ES-I3 (cell line): ENCODE data around the gene CLTRN.
"Not testable (repeated sequence)": the region's sequence is repeated elsewhere in the genome, so short reads cannot be mapped to it uniquely, and the experiment has no call there.

Source experiments
- H3K36me3 ChIP-seq: 2 replicates; pipeline ENCODE4 v1.6.1; 2013; ENCODE audit warnings: mild to moderate bottlenecking, low read length, control low read depth, moderate library complexity; ENCODE audit not compliant: insufficient read depth
- H3K4me1 ChIP-seq: 2 replicates; pipeline ENCODE4 v1.6.1; 2013; ENCODE audit warnings: mild to moderate bottlenecking, control low read depth, low read length; ENCODE audit not compliant: insufficient read depth
- H3K9ac ChIP-seq: 2 replicates; pipeline ENCODE4 v1.6.1; 2013; ENCODE audit warnings: low read depth, mild to moderate bottlenecking, low read length, moderate library complexity
- H3K9me3 ChIP-seq: 2 replicates; pipeline ENCODE4 v1.6.1; 2013; ENCODE audit warnings: mild to moderate bottlenecking, low read length, moderate library complexity; ENCODE audit not compliant: control insufficient read depth, insufficient read depth

CLTRN gene

DNA sequence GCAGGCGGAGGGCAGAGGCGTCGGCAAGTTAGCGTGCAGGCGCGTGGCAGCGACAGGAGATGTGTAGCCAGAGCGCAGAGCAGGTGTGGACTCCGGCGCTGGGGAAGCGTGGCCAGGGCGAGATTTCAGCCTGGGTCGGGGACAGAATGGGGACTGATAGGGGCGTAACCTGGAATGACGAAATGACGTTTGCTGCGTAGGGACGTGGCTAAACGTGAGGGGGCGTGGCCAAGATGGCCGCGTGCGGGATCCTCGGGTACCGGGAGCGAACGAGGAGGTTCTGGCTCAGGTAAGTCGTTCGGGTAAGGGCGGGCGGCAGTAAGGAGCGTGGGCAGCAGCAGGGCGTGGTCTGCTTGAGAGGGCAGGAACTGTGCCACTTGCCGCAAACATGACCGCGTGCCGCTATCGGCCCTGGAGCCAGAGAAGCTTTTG, 10.9 kb upstream of the CLTRN start:
- Histone ChIP-seq H3K9ac (peak overlapping the region; percentile 94), H3K9me3 (no peaks in the 10 kb centered on the region), H3K4me1 (peaks cover 6% of the 10 kb centered on the region; the same call in 1 of the 2 replicates), H3K36me3 (peaks cover 3% of the 10 kb centered on the region; the same call in 1 of the 2 replicates)

DNA sequence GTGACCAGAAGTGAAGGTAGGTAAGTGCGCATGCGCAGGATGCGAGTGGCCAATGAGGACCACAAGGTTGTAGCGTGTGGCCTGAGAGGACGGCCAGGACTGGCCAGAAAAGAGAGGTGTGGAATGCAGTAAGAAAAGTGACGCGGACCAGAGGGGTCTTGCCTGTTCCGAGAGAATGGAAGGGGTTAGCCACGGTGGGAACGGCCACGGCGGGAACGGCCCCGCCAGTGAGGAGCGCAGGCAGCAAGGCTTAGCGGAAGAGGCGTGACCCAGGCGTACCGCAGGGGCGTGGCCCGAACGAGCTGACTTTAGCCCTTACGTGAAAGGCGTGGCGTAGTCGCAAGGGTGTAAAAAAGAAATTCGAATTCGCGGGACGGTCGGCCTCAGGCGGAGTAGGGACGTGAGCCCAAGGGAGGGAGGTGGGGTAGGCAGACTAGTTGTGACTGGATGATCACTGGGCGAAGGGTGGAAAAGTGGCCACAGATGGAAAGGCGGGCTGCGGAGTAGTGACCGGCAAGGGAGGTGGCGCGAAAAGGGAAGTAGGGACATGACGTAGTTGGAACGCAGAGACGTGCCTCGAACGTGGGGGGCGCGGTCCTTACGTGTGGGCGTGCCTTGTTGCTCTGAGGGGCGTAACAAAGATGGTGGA, 10.4 kb upstream of the CLTRN start:
- peaks cover 6% of the 10 kb centered on the region; the same call in 1 of the 2 replicates for H3K4me1 ChIP-seq

DNA sequence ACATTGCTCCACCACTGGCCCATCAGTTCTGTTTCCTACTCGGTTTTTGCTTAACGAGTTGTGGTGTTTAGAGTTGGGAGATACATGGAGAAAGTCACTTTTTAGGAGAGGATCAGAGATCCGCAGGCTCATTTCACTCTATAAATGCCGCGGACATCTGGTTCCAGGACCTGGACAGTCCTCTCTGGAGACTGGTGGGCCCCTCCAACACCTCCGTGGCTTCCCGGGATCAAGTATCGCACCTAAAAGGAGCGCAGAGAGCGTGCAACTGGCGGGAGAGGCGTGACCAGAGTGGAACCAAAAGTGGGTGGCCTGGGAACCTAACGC, 9.9 kb upstream of the CLTRN start:
- no peaks in the 10 kb centered on the region for H3K9me3 ChIP-seq
- peaks cover 3% of the 10 kb centered on the region; the same call in 1 of the 2 replicates for H3K36me3 ChIP-seq
- H3K4me1 ChIP-seq, result peaks cover 6% of the 10 kb centered on the region; the same call in 1 of the 2 replicates
- H3K9ac ChIP-seq, result peak overlapping the region; percentile 94

More for the DNA sequence above, 10.4 kb upstream of the CLTRN start:
- H3K36me3 ChIP-seq, result peaks cover 3% of the 10 kb centered on the region; the same call in 1 of the 2 replicates
- no peaks in the 10 kb centered on the region for H3K9me3 ChIP-seq
- H3K9ac ChIP-seq, result peak overlapping the region; percentile 94

DNA sequence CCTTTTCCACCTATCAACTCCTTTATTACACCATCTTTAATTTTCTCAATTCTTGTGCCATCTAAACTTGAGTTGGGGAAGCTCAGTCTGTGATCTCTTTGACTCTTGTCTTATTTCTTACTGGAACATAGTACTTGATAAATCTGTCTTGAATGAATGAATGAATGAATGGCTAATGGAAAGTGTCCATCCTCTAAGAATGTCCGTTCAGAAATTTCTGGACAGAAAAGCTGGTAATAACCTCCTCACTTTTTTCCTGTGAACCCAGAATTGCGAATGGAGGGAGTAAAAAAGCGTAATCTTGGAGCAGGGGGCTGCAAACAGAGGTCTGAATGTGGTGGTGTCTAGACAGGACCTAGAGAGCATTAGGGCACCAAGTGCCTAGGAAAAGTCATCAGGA, 9.4 kb upstream of the CLTRN start:
- H3K9ac ChIP-seq, result peak overlapping the region; percentile 94
- peaks cover 6% of the 10 kb centered on the region; the same call in 1 of the 2 replicates for H3K4me1 ChIP-seq
- H3K36me3 ChIP-seq, result peaks cover under 1% of the 10 kb centered on the region; the same call in 1 of the 2 replicates
- no peaks in the 10 kb centered on the region for H3K9me3 ChIP-seq

DNA sequence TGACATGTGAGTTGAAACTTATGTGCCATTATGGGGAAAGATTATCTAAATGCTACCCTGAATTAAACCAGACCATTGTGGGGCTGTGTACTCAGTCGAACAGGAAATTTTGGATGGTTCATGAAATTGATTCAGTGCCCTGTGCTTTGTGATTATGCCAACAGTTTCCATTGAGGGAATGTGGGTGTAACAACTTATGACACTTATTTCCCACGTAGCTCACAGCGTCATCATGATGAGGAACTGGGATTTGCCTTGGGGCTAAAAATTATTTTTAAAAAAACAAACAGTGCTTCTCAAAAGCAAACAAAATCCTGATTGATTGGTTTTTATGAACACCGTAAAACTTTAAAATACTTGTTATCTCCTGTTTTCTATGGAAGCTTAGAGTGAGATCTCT, 8.3 kb upstream of the CLTRN start:
- H3K9me3 ChIP-seq, result no peaks in the 10 kb centered on the region
- H3K4me1 ChIP-seq, result peaks cover 6% of the 10 kb centered on the region; the same call in 1 of the 2 replicates
- no peak overlapping the region for H3K9ac ChIP-seq
- H3K36me3 ChIP-seq, result no peaks in the 10 kb centered on the region

DNA sequence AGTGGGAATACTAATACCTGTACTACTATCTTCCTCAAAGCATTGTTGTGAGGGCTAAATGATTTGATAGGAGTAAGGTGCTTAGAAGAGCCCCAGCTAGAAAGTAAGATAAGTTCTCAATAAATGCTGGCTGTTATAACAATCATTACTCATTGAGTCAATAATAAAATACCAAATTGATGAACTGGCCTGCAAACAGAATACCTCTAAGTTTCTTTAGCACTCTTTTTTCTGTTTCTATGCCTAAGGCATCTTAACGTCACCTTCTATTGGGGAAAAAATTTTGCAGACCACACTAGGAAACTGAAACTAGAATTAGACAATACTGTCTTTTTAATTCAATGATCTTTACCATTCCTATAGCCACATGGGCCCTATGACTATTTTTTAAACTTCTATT, 1.2 kb downstream of the CLTRN start:
- no peaks in the 10 kb centered on the region for H3K9me3 ChIP-seq
- H3K9ac ChIP-seq, result no peak overlapping the region
- peaks cover 13% of the 10 kb centered on the region for H3K4me1 ChIP-seq
- no peaks in the 10 kb centered on the region for H3K36me3 ChIP-seq

GRCh38 chrX:15654804-15655203, 9.8 kb downstream of the CLTRN start:
- not testable (repeated sequence) for H3K36me3 ChIP-seq, H3K9ac ChIP-seq, H3K9me3 ChIP-seq, H3K4me1 ChIP-seq

- H3K36me3 ChIP-seq, result no peaks in the 10 kb centered on the region
- no peak overlapping the region for H3K9ac ChIP-seq
- H3K4me1 ChIP-seq, result no peaks in the 10 kb centered on the region
- H3K9me3 ChIP-seq, result no peaks in the 10 kb centered on the region
Measured at GRCh38 chrX:15653961-15654360, 10.6 kb downstream of the CLTRN start.

- H3K9ac ChIP-seq, H3K36me3 ChIP-seq, H3K4me1 ChIP-seq, H3K9me3 ChIP-seq: not testable (repeated sequence)
Measured at GRCh38 chrX:15647510-15647909, 17.1 kb downstream of the CLTRN start.

- Histone ChIP-seq H3K4me1 (peaks cover 8% of the 10 kb centered on the region; the same call in 1 of the 2 replicates), H3K36me3 (no peaks in the 10 kb centered on the region), H3K9me3 (no peaks in the 10 kb centered on the region), H3K9ac (no peak overlapping the region)
Measured at GRCh38 chrX:15646543-15646942, 18.1 kb downstream of the CLTRN start.

GRCh38 chrX:15646031-15646430, 18.6 kb downstream of the CLTRN start:
- Histone ChIP-seq H3K9ac (no peak overlapping the region), H3K36me3 (no peaks in the 10 kb centered on the region), H3K4me1 (peaks cover 8% of the 10 kb centered on the region; the same call in 1 of the 2 replicates), H3K9me3 (no peaks in the 10 kb centered on the region)

GRCh38 chrX:15645266-15645665, 19.3 kb downstream of the CLTRN start:
- no peaks in the 10 kb centered on the region for H3K9me3 ChIP-seq
- peaks cover 8% of the 10 kb centered on the region; the same call in 1 of the 2 replicates for H3K4me1 ChIP-seq
- no peaks in the 10 kb centered on the region for H3K36me3 ChIP-seq
- no peak overlapping the region for H3K9ac ChIP-seq

DNA sequence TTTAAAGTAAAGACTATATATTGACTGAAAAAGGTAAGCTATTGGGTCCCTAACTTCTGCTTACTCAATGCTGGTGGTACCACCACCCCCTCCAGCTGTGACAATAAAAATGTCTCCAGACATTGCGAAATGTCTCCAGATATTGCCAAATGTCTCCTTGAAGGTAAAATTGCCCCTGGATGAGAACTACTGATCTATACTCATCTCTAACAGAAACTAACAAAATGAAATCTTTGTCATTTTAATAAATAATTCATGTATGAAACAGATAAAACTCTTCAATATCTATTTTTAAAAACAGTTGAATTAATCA, 20.1 kb downstream of the CLTRN start:
- Histone ChIP-seq H3K9me3 (no peaks in the 10 kb centered on the region), H3K9ac (no peak overlapping the region), H3K36me3 (no peaks in the 10 kb centered on the region), H3K4me1 (peaks cover 8% of the 10 kb centered on the region; the same call in 1 of the 2 replicates)

DNA sequence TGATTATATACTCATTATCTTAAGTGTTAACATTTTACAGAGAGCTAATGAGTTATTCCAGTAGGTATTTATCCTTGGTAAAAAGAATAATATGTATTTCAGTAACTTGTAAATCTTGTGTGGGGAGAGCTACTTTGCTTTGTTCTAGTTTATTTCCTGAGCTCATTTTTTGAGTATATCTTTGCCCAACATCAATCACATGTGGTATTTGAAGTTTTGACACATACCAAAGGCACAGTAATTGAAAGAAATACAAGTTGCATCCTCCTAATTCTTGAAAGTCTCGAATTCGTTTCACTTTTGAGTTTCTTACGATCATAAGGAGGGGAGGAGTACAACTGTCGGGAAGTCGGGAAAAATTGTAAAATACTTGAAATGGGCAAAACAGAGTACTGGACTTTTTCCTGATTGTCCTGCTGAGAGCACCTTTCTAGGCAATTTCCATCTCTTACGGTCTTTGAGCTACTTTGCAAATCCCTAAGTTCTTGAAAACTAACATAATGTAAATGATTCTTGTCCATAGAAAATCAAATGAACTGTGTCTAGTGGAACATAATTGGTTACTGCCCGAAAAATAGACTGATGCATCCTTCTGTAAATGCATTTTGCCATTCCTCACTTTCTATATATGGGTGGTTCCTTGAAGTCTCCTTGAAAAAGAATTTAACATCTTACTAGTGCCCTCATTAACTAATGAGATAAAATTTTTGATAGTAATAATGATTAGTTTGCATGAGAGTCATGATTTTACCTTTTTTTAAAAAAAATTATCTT, 20.6 kb downstream of the CLTRN start:
- peaks cover 8% of the 10 kb centered on the region; the same call in 1 of the 2 replicates for H3K4me1 ChIP-seq
- H3K9me3 ChIP-seq, result no peaks in the 10 kb centered on the region
- no peak overlapping the region for H3K9ac ChIP-seq
- no peaks in the 10 kb centered on the region for H3K36me3 ChIP-seq

- Histone ChIP-seq H3K4me1 (no peaks in the 10 kb centered on the region), H3K36me3 (no peaks in the 10 kb centered on the region), H3K9ac (no peak overlapping the region), H3K9me3 (no peaks in the 10 kb centered on the region)
Measured at GRCh38 chrX:15631637-15632036, 33.0 kb downstream of the CLTRN start.
